ENCODE results near the gene CNPY2.

DNA sequence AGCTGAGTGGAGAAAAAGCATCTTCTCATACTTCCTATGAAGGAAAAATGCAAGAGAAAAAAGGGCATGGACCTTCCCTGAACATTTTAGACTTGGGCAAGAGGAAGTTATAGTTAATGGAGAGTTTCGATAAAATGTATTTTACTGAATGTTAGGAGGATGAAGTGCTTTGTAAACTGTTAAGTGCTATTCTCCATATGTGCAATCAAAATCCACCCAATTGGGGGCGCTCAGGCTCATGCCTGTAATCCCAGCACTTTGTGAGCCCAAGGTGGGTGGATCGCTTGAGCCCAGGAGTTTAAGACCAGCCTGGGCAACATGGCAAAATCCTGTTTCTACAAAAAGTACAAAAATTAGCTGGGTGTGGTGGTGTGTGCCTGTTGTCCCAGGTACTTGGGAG lies 1.9 kb upstream of the CNPY2 start:
- TF ChIP-seq POLR2AphosphoS5 (IDR thresholded peaks at IDR 0.05; ENCODE audit: low read depth, low read length), result no peak
- no peak for TF ChIP-seq POLR2A (IDR thresholded peaks at IDR 0.05; ENCODE audit: low read depth, low read length)

Measured in GM12892 (cell line).